GM12878 (cell line): Measurements from ENCODE around the gene PLEKHG4B. TPM values are rescaled to one million over a fixed set of nuclear protein-coding genes. Genes with fewer than 3 reads are reported as not detected.

ENCODE experiments used
- ATAC-seq: fragments of 200-7000 bp; cut with Tn5 transposase; 3 replicates; pipeline ENCODE4 v1.9.1; 2020; ENCODE audit warnings: mild to moderate bottlenecking, moderate library complexity
- BruUV-seq: library from RNA; stranded (reverse); fragments of 400-500 nt; replicated peaks from 2 replicates; lab custom pipeline; 2021; lab: Mats Ljungman, UMichigan
- CTCF ChIA-PET: fragments of 300-600 bp; sonication (Branson Sonifier 250); formaldehyde crosslinking; extraction: SDS; loops from one replicate; lab custom pipeline; 2021; ENCODE audit warnings: inconsistent platforms; lab: Yijun Ruan, JAX
- POLR2A ChIA-PET: fragments of 350-600 bp; formaldehyde crosslinking; extraction: SDS; loops from one replicate; lab custom pipeline; 2021; ENCODE audit warnings: inconsistent platforms; lab: Charles Lee
- RAD21 ChIA-PET: fragments of 300-600 bp; sonication (Branson Sonifier 250); formaldehyde crosslinking; loops from one replicate; lab custom pipeline; 2023; ENCODE audit warnings: antibody characterized with exemption; ENCODE audit not compliant: unreplicated experiment; lab: Charles Lee
- SMC1A ChIA-PET: fragments of 300-600 bp; sonication (Branson Sonifier 250); formaldehyde crosslinking; loops from one replicate; lab custom pipeline; 2023; ENCODE audit not compliant: unreplicated experiment, uncharacterized antibody; lab: Charles Lee
- DNase-seq: peaks from one replicate; pipeline ENCODE4 v3.0.0-alpha.2; 2011; ENCODE audit warnings: low read depth, low spot score
- FAIRE-seq: peaks from 3 replicates; lab custom pipeline; 2011; peaks lifted over from hg19 to GRCh38; lab: Jason Lieb, UNC
- H2AFZ ChIP-seq: 2 replicates; pipeline ENCODE4 v1.6.0; 2011; ENCODE audit warnings: low read depth, low read length, control low read depth; ENCODE audit not compliant: control insufficient read depth
- H3K27ac ChIP-seq: 2 replicates; pipeline ENCODE4 v1.5.1; 2011; ENCODE audit warnings: control low read depth; ENCODE audit not compliant: control insufficient read depth, insufficient read depth
- H3K27me3 ChIP-seq, 2 experiments: replicated peaks in 1 of 2; 2 replicates each; pipeline versions ENCODE4 v1.6.0 to v1.6.1; 2011; ENCODE audit warnings: low read length in 1 of 2; ENCODE audit not compliant: control insufficient read depth in 2 of 2, insufficient read depth in 2 of 2
- H3K36me3 ChIP-seq, 2 experiments: 2 replicates each; pipeline ENCODE4 v1.5.1; 2011; ENCODE audit warnings: low read length in 1 of 2; ENCODE audit not compliant: control insufficient read depth in 2 of 2, insufficient read depth in 2 of 2
- H3K4me1 ChIP-seq: 2 replicates; pipeline ENCODE4 v1.6.1; 2011; ENCODE audit warnings: mild to moderate bottlenecking, low read length, moderate library complexity, mixed read lengths; ENCODE audit not compliant: control insufficient read depth, insufficient read depth
- H3K4me2 ChIP-seq: 2 replicates; pipeline ENCODE4 v1.6.0; 2011; ENCODE audit warnings: control low read depth; ENCODE audit not compliant: control insufficient read depth, insufficient read depth
- H3K4me3 ChIP-seq: fragments of 200-600 bp; sonication (generic); 2 replicates; pipeline ENCODE4 v1.5.1; 2016
- H3K79me2 ChIP-seq: 2 replicates; pipeline ENCODE4 v1.6.0; 2011; ENCODE audit warnings: low read length; ENCODE audit not compliant: control insufficient read depth, insufficient read depth
- H3K9ac ChIP-seq: 2 replicates; pipeline ENCODE4 v1.8.0; 2011; ENCODE audit warnings: low read length, control low read depth, mixed read lengths; ENCODE audit not compliant: control insufficient read depth, insufficient read depth
- H3K9me3 ChIP-seq: replicated peaks from 3 replicates; pipeline ENCODE4 v1.5.1; 2011; ENCODE audit warnings: mild to moderate bottlenecking, low read length; ENCODE audit not compliant: control insufficient read depth, insufficient read depth
- H4K20me1 ChIP-seq: 2 replicates; pipeline ENCODE4 v1.6.0; 2011; ENCODE audit not compliant: control insufficient read depth, insufficient read depth
- ATF7 ChIP-seq: fragments of 450-650 bp; IDR thresholded peaks from 2 replicates; pipeline ENCODE4 v1.6.1; 2016; ENCODE audit warnings: low read depth, mild to moderate bottlenecking
- CHD2 ChIP-seq: IDR thresholded peaks from 2 replicates; pipeline ENCODE4 v1.6.1; 2011; ENCODE audit warnings: low read depth, low read length, improper control_type of control experiment, borderline replicate concordance
- EP300 ChIP-seq, 2 experiments: fragments of 150-350 bp in 1 of 2; IDR thresholded peaks; 2 replicates each; pipeline ENCODE4 v1.6.1; 2011 to 2012; ENCODE audit warnings: low read depth in 2 of 2, low read length in 2 of 2, borderline replicate concordance in 1 of 2, improper control_type of control experiment in 1 of 2, inconsistent platforms in 1 of 2; ENCODE audit not compliant: control insufficient read depth in 1 of 2
- FOXK2 ChIP-seq: fragments of 450-650 bp; IDR thresholded peaks from 2 replicates; pipeline ENCODE4 v1.6.1; 2017; ENCODE audit warnings: mild to moderate bottlenecking, moderate library complexity
- HCFC1 ChIP-seq: fragments of 150-350 bp; IDR thresholded peaks from 2 replicates; pipeline ENCODE4 v1.6.1; 2014; ENCODE audit warnings: low read length
- IRF4 ChIP-seq: IDR thresholded peaks from 2 replicates; pipeline ENCODE4 v1.6.1; 2011; ENCODE audit warnings: low read depth, low read length
- KLF5 ChIP-seq: fragments of 450-650 bp; IDR thresholded peaks from 2 replicates; pipeline ENCODE4 v1.6.1; 2014; ENCODE audit warnings: mild to moderate bottlenecking; ENCODE audit not compliant: partially characterized antibody
- MEF2A ChIP-seq: IDR thresholded peaks from 2 replicates; pipeline ENCODE4 v1.6.1; 2011; ENCODE audit warnings: low read depth, mild to moderate bottlenecking, low read length, moderate library complexity; ENCODE audit not compliant: insufficient read depth
- MYC ChIP-seq: IDR thresholded peaks from 2 replicates; pipeline ENCODE4 v1.6.1; 2011; ENCODE audit warnings: mild to moderate bottlenecking, low read length, moderate library complexity, inconsistent platforms; ENCODE audit not compliant: insufficient read depth, insufficient replicate concordance, insufficient read length, severe bottlenecking
- SMAD5 ChIP-seq: IDR thresholded peaks from 2 replicates; pipeline ENCODE4 v1.6.1; 2016; ENCODE audit warnings: antibody characterized with exemption, low read depth
- STAT1 ChIP-seq: fragments of 450-650 bp; conservative IDR thresholded peaks from 2 replicates; pipeline ENCODE4 v1.6.1; 2014; ENCODE audit warnings: antibody characterized with exemption, mild to moderate bottlenecking
- ZBED1 ChIP-seq: IDR thresholded peaks from 2 replicates; pipeline ENCODE4 v1.6.1; 2016; ENCODE audit warnings: borderline replicate concordance
- WGBS: methylation state at CpG from one replicate; pipeline ENCODE4 v1.1.6; 2016; ENCODE audit warnings: low lambda C conversion rate; ENCODE audit not compliant: insufficient replicate concordance, insufficient coverage; ENCODE audit errors: missing lambda C conversion rate; 5-methylcytosine and 5-hydroxymethylcytosine counted together
- in situ Hi-C: fragments of 300-500 bp; cut with MboI; formaldehyde crosslinking; loops from 9 replicates; pipeline ENCODE4 v1.14.3; 2018; ENCODE audit warnings: mixed read lengths
- intact Hi-C: fragments of 100-400 bp; cut with micrococcal nuclease; formaldehyde crosslinking; loops from one replicate; pipeline ENCODE4 v1.14.2; 2022; ENCODE audit not compliant: unreplicated experiment
- polyA plus RNA-seq, 11 experiments: library from polyadenylated mRNA; depleted of rRNA in 4 of 11; unstranded in 6 of 11; stranded (reverse) in 5 of 11; fragments of >200 nt; fragmentation: Nextera tagmentation in 4 of 11; fragmentation: Illumina TruSeq in 1 of 11; extraction: Ambion mirVana in 4 of 11; extraction: Trizol in 1 of 11; gene quantifications; 1 replicate in 1 of 11; 2 replicates in 10 of 11; pipeline versions ENCODE4 v1.2.1 to v1.2.3, GENCODE V29; 2011 to 2016; ENCODE audit warnings: inconsistent platforms in 2 of 11, missing spikeins in 2 of 11, low read depth in 1 of 11
- total RNA-seq, 4 experiments: library from RNA; depleted of rRNA in 3 of 4; stranded (reverse); fragments of >200 nt in 3 of 4; fragmentation: Illumina TruSeq in 1 of 4; extraction: Trizol in 1 of 4; gene quantifications; 2 replicates each; pipeline versions ENCODE4 v1.2.1 to v1.2.3, GENCODE V29; 2013 to 2021
- TF ChIP-seq, protein P1 (sequence below): IDR thresholded peaks from 2 replicates; pipeline ENCODE4 v1.6.1; 2011; ENCODE audit warnings: borderline replicate concordance, low read depth, mild to moderate bottlenecking, moderate library complexity, low read length; ENCODE audit not compliant: insufficient read depth, poor library complexity, severe bottlenecking
- TF ChIP-seq, protein P2 (sequence below): IDR thresholded peaks from 2 replicates; pipeline ENCODE4 v1.6.1; 2012; ENCODE audit warnings: low read depth, low read length, improper control_type of control experiment
- TF ChIP-seq, protein P3 (sequence below): fragments of 450-650 bp; IDR thresholded peaks from 2 replicates; pipeline ENCODE4 v1.6.1; 2016; ENCODE audit warnings: mild to moderate bottlenecking
- TF ChIP-seq, protein P4 (sequence below): IDR thresholded peaks from 2 replicates; pipeline ENCODE4 v1.6.1; 2011; ENCODE audit warnings: low read depth, mild to moderate bottlenecking, low read length, moderate library complexity, borderline replicate concordance; ENCODE audit errors: extremely low read depth

Gene PLEKHG4B
- total and polyA plus RNA-seq, 10 of the 15 experiments (the other 5 are each of a cell fraction or from before 2014, with no cell fraction given): under 0.01 to 0.05 (median 0.01) TPM; not detected in 6

DNA sequence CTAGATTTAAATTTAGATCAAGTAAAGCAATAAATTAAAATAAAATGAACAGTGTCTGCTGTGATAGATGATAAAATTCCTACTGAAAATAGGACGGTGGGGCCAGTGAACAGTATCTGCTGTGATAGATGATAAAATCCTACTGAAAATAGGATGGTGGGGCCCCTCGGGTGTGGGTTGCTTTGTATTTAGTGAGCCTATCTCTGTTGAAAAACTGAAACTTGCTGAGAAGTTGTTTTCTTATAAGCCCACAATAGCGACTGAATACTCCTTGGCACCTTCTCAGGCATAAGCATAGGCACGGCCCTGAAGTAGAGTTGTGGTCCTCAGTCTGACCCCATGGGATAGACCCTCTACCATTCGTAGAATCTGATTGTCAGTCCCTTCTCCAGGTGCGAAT is 131.8 kb downstream of the PLEKHG4B start (continued):
- TF ChIP-seq, protein P1, sequence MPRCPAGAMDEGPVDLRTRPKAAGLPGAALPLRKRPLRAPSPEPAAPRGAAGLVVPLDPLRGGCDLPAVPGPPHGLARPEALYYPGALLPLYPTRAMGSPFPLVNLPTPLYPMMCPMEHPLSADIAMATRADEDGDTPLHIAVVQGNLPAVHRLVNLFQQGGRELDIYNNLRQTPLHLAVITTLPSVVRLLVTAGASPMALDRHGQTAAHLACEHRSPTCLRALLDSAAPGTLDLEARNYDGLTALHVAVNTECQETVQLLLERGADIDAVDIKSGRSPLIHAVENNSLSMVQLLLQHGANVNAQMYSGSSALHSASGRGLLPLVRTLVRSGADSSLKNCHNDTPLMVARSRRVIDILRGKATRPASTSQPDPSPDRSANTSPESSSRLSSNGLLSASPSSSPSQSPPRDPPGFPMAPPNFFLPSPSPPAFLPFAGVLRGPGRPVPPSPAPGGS: no peak
- TF ChIP-seq SMAD5 (no peak), EP300 (IDR thresholded peaks at IDR 0.05; ENCODE audit: borderline replicate concordance in 1 of 2, control insufficient read depth in 1 of 2, low read depth in 2 of 2, low read length in 2 of 2) (no peak), HCFC1 (no peak), ATF7 (no peak), KLF5 (no peak)
- TF ChIP-seq, protein P2, sequence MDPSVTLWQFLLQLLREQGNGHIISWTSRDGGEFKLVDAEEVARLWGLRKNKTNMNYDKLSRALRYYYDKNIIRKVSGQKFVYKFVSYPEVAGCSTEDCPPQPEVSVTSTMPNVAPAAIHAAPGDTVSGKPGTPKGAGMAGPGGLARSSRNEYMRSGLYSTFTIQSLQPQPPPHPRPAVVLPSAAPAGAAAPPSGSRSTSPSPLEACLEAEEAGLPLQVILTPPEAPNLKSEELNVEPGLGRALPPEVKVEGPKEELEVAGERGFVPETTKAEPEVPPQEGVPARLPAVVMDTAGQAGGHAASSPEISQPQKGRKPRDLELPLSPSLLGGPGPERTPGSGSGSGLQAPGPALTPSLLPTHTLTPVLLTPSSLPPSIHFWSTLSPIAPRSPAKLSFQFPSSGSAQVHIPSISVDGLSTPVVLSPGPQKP: no peak

DNA sequence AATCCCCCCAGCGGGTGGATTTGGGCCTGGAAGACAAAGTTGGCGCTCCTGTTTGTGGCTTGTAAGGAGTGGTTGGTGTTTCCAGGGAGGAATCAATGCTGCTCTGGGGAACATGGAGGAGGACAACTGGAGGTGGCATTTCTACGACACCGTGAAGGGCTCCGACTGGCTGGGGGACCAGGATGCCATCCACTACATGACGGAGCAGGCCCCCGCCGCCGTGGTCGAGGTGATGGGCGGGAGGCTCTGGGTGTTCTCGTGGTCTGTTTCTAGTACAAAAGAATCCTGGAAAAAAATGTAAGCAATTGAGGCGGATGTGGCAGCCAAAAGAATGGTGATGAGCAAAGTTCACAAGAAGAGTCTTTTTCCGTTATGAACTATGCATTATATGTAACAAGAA is 133.4 kb downstream of the PLEKHG4B start:
- Histone ChIP-seq H3K4me3 (no peak overlapping the region), H2AFZ (no peak overlapping the region)
- RAD21 ChIA-PET: no interaction called here
- TF ChIP-seq MEF2A: no peak
- TF ChIP-seq STAT1: no peak
- no peak for TF ChIP-seq ZBED1
- TF ChIP-seq, protein P3, sequence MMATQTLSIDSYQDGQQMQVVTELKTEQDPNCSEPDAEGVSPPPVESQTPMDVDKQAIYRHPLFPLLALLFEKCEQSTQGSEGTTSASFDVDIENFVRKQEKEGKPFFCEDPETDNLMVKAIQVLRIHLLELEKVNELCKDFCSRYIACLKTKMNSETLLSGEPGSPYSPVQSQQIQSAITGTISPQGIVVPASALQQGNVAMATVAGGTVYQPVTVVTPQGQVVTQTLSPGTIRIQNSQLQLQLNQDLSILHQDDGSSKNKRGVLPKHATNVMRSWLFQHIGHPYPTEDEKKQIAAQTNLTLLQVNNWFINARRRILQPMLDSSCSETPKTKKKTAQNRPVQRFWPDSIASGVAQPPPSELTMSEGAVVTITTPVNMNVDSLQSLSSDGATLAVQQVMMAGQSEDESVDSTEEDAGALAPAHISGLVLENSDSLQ: no peak
- TF ChIP-seq, protein P4, sequence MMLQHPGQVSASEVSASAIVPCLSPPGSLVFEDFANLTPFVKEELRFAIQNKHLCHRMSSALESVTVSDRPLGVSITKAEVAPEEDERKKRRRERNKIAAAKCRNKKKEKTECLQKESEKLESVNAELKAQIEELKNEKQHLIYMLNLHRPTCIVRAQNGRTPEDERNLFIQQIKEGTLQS: no peak
- no peak for TF ChIP-seq FOXK2
- no peak for TF ChIP-seq CHD2
- no peak for TF ChIP-seq IRF4
- no peak for TF ChIP-seq EP300 (IDR thresholded peaks at IDR 0.05; ENCODE audit: borderline replicate concordance in 1 of 2, control insufficient read depth in 1 of 2, low read depth in 2 of 2, low read length in 2 of 2)
- TF ChIP-seq MYC: no peak
- TF ChIP-seq, all 136 proteins: peak for 0
- ATAC-seq (no peak), FAIRE-seq (no peak), DNase-seq (no peak)
- BruUV-seq: no TSS peak
- SMC1A ChIA-PET: no interaction called here
- H3K27ac ChIP-seq: no peak overlapping the region
- no peaks in the 10 kb centered on the region for H3K9me3 ChIP-seq
- intact Hi-C loops (no loop called here), in situ Hi-C loops (no loop called here)
- H3K79me2 ChIP-seq: peaks cover 28% of the 10 kb centered on the region
- no peaks in the 10 kb centered on the region for H4K20me1 ChIP-seq
- H3K9ac ChIP-seq: no peak overlapping the region
- 97% methylated on average over 14 of the region's 14 CpGs for WGBS
- H3K27me3 ChIP-seq: no peaks in the 10 kb centered on the region
- no peak overlapping the region for H3K4me2 ChIP-seq
- peaks cover 15 to 25% of the 10 kb centered on the region in 2 experiments for H3K36me3 ChIP-seq
- POLR2A ChIA-PET: interaction anchor here (0.6 kb wide), 1 partner anchor 380 kb away, joined by 7 read pairs; no protein-coding TSS in a partner anchor
- CTCF ChIA-PET: no interaction called here
- peaks cover 9% of the 10 kb centered on the region for H3K4me1 ChIP-seq
